HG02763 (cell line): ENCODE results near the gene FGF8.
"Not testable (repeated sequence)": the region's sequence is repeated elsewhere in the genome, so short reads cannot be mapped to it uniquely, and the experiment has no call there.

Experiments used
- ATAC-seq: cut with Tn5 transposase; IDR thresholded peaks from one replicate; pipeline ENCODE4 v1.9.1; 2021; ENCODE audit warnings: mild to moderate bottlenecking, moderate library complexity; ENCODE audit not compliant: unreplicated experiment

Gene FGF8, protein sequence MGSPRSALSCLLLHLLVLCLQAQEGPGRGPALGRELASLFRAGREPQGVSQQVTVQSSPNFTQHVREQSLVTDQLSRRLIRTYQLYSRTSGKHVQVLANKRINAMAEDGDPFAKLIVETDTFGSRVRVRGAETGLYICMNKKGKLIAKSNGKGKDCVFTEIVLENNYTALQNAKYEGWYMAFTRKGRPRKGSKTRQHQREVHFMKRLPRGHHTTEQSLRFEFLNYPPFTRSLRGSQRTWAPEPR

DNA sequence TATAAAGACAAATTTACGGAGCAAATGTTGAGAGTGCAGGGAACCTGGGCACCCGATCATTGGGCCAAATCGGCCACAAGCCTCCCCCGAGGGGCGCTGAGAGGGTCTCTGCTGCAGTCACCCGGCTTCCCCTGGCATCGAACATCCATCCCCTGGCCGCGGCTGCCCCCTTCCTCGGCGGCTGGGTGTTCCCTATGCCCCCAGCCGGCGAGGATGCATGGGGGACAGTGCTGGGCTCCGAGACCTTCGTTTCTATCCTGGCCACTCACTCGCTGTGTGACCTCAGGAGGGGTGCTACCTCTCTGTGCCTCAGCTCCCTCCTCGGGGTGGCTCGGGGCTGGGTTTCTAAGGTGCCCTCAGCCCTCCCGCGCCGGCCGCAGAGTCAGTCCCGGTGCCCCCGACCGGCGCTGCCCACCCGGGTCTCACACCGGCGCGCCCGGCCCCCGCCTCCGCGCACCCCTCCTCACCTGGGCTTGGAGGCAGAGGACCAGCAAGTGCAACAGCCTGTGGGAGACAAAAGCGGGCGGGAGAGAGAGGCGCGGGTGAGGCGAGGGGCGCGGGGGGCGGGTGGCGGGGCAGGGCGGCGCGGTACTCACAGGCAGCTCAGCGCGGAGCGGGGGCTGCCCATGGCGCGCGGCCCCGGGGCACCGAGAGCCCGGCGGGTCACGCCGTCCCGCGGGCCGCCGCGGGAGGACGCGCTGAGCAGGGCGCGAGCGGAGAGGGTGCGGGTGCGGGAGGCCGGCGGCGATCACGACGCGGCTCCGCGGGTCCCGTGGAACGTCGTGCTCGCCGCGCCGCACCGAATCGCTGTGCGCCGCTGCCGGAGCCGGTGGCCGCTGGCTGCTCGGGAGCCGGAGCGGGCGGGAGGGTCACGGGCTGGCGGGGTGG lies at the start of gene FGF8:
Gene FGF8 (minus strand): TSS at position 842 of the 888 bp plus-strand sequence. CDS start 214 bp downstream, at position 628.
- ATAC-seq: no peak

GRCh38 chr10:101824736-101825135 lies 48.8 kb upstream of the FGF8 start:
- no peak for ATAC-seq

GRCh38 chr10:101818872-101819633 lies 43.1 kb upstream of the FGF8 start:
- peak; percentile 4 for ATAC-seq

- ATAC-seq: peak; percentile 84
Measured at GRCh38 chr10:101818119-101818871, 42.4 kb upstream of the FGF8 start, which contains the start of gene OGA. Gene OGA (minus strand): TSS chr10:101818444. CDS start chr10:101818022, 422 bp downstream.

GRCh38 chr10:101817337-101818118 lies 41.6 kb upstream of the FGF8 start:
- peak; percentile 7 for ATAC-seq

GRCh38 chr10:101816913-101817336 lies 41.0 kb upstream of the FGF8 start:
- no peak for ATAC-seq

DNA sequence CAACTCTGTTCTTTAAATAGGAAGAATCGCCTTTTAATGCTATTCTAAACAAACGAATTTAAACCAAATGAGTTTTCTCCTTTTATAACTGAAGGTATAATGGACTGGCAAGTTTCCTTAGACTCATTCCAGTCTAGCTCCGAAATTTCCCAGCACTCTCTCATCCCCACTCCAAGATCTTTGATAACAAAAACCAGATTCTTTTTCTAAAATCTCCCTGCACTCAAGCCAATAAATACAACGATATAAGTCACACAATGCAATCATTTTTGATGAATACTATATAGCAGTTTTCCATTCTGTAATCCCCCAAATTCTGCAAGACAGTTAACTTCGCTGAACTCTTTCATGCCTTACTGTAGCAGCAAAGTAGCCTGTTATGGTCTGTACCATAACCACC lies 40.5 kb upstream of the FGF8 start:
- ATAC-seq: no peak

DNA sequence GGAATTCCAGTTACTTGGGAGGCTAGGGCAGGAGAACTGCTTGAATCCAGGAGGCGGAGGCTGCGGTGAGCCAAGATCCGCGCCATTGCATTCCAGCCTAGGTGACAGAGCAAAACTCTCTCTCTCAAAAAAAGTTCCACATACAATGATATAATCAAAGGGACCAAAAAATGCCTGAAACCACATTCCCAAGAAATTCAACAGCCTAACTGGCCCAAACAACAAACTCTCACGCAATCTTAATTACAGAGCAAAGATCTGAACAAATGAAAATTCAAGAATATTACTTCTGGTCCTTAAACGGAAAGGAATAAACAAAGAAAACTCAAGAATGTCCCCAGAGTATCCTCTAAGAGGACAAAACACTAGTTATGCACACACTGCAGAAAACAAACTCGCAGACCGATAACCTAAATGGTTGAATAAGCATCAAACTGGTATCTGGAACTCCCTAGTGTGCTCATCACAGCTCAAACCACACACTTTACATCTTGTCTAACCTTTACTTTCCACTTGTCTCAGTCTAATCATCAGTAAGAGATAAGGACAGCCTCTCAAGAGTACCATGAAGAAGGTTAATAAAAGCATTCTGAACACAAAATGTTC lies 38.7 kb upstream of the FGF8 start:
- ATAC-seq: no peak

GRCh38 chr10:101812606-101813005 lies 36.7 kb upstream of the FGF8 start:
- no peak for ATAC-seq

GRCh38 chr10:101807158-101807557 lies 31.2 kb upstream of the FGF8 start:
- ATAC-seq: no peak

GRCh38 chr10:101803511-101803910 lies 27.6 kb upstream of the FGF8 start:
- ATAC-seq: no peak

DNA sequence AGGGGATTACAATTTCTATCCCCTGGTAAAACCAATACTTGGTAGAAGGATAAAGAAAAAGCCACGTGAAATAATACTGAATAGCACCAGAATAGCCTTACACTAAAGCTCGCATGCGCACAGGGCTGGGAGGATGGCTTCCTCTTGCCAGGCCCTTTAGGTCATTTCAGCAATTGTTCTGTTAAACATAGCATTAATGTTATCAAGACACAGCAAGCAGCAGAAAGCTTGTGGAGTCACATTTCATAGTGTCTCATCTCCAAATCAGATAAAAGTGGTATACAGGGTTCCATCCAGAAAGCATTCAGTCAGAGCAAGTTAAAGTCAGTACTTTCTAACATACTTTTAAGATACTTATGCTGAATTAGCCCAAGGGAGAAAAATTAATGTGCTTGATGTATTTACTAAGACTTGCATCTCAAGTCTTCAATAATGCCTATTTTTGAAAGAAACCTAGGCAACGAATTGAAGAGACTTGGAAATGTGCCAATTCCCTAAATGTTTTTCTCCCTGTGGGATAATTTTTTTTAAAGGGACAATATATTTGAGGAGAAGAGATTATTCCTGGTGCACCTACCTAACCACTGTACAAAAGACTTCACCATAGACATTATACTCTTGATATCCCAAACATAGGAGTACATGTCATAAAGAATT lies 21.6 kb upstream of the FGF8 start:
- no peak for ATAC-seq

DNA sequence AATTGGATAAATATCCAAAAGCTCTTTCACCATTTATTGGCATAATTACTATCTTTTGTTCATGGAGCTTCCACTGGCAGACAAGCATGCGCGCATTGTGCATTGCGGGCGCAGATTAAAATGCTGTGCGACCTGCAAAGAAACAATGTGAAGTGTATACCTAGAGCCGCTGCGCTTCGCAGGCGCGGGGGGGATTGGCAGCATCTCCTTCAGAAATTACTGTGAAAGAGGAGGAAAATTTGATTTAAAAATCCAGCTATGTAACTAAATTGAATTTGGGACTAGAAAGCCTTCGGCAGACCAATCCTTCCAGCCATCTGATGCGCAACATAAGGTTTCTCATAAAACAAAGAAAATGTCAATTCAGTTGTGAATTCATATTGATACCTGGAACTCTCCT lies 17.6 kb upstream of the FGF8 start:
- ATAC-seq: no peak

DNA sequence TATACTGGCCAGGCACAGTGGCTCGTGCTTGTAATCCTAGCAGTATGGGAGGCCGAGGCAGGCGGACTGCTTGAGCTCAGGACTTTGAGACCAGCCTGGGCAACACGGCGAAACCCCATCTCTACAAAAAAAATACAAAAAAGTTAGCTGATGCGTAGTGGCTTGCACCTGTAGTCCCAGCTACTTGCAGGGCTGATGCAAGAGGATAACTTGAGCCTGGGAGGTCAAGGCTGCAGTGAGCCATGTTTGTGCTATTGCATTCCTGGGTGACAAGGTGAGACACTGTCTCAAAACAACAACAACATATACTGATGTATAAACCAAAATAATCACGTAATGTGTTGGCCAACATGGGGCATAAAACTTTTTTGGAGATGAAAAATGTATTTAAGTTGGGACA lies 13.8 kb upstream of the FGF8 start:
- ATAC-seq: no peak

- not testable (repeated sequence) for ATAC-seq
Measured at GRCh38 chr10:101789231-101789630, 13.3 kb upstream of the FGF8 start.

DNA sequence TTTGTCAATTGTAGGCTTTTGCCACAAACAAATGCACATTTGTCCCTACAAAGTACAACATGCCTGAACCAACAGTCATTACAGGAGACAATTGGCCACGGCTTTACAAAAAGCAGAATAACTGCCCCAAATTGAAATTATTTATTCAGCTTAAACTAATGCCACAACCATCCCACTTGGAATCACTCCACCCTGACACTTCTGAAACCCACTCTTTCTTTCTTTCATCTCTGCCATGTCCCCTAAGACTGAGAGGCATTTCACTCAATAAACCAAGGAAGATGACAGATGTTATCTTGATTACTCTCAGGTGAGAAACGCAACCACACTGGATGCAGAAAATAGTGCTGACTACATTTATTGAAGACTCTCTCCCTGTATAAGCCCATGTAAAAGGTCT lies 9.9 kb upstream of the FGF8 start:
- ATAC-seq: no peak

GRCh38 chr10:101784558-101784957 lies 8.6 kb upstream of the FGF8 start:
- no peak for ATAC-seq

GRCh38 chr10:101783736-101784118 lies 7.8 kb upstream of the FGF8 start:
- no peak for ATAC-seq
